Uterus (tissue), 4 donors: Measurements from ENCODE around the gene SLCO1B1. TPM values are rescaled to one million over a fixed set of nuclear protein-coding genes. Genes with fewer than 3 reads are reported as not detected.

Experiments used
- DNase-seq, 2 donors: peaks; one replicate each; pipeline ENCODE4 v3.0.0-alpha.2; 2019 to 2020
- H3K27ac ChIP-seq, 2 donors: fragments of 200-600 bp; sonication (generic); 1 replicate in 1 of 2; 2 replicates in 1 of 2; pipeline ENCODE4 v1.5.1; 2016 to 2018
- H3K27me3 ChIP-seq, 2 donors: fragments of 200-600 bp; sonication (generic); one replicate each; pipeline ENCODE4 v1.5.1; 2018 to 2019; ENCODE audit warnings: control low read depth in 1 of 2
- H3K36me3 ChIP-seq, 2 donors: fragments of 200-600 bp; sonication (generic); one replicate each; pipeline ENCODE4 v1.5.1; 2019; ENCODE audit warnings: control low read depth in 1 of 2
- H3K4me1 ChIP-seq, 2 donors: fragments of 200-600 bp; sonication (generic); one replicate each; pipeline ENCODE4 v1.5.1; 2018 to 2019; ENCODE audit warnings: control low read depth in 1 of 2
- H3K4me3 ChIP-seq, 2 donors: fragments of 200-600 bp; sonication (generic); 1 replicate in 1 of 2; 2 replicates in 1 of 2; pipeline ENCODE4 v1.5.1; 2018 to 2019; ENCODE audit warnings: mild to moderate bottlenecking in 1 of 2
- H3K9me3 ChIP-seq, 2 donors: fragments of 200-600 bp; sonication (generic); one replicate each; pipeline ENCODE4 v1.5.1; 2019; ENCODE audit warnings: control low read depth in 1 of 2
- POLR2A ChIP-seq, 2 donors: fragments of 450-650 bp; IDR thresholded peaks; one replicate each; pipeline ENCODE4 v1.6.1; 2016; ENCODE audit warnings: antibody characterized with exemption in 2 of 2, mild to moderate bottlenecking in 1 of 2, moderate library complexity in 1 of 2
- intact Hi-C: fragments of 100-400 bp; cut with DNase I; formaldehyde crosslinking; loops from one replicate; pipeline ENCODE4 v1.15.1; 2023; ENCODE audit warnings: low total_unique reads
- total RNA-seq, 4 donors: library from RNA; depleted of rRNA in 3 of 4; stranded (reverse); fragments of >200 nt in 3 of 4; gene quantifications; one replicate each; pipeline versions ENCODE4 v1.1.0 to v1.2.4, GENCODE V29; 2014 to 2023
- TF ChIP-seq, protein P1 (sequence below), 4 experiments: fragments of 200-600 bp in 2 of 4; fragments of 450-650 bp in 2 of 4; sonication (generic) in 2 of 4; IDR thresholded peaks; one replicate each; pipeline ENCODE4 v1.5.1; 2016 to 2019; ENCODE audit warnings: antibody characterized with exemption in 4 of 4, mild to moderate bottlenecking in 2 of 4, moderate library complexity in 1 of 4
- donor health status: DM: yes; HTN: yes; CAD: no.

The SLCO1B1 gene
- total RNA-seq, 4 donors from 2014 or later = 0.35 TPM; not detected in 3

DNA sequence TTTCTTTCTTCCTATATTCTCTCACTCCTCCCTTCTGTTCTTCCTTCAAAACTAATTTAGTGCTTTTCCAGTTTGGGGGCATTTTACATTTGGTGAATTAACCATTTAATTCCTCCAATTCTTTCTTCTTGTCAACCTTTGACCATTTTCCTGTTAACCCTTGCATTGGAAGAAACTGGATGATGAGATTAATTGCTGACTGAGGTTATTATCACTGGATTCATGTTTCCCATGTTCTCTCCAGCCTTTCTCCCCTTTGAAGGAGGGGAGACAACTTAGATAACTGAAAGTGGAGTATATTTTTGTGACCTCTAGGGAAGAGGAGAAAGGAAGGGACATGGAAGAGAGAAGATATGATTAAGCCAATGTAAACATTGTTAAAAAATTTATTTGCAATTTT, 133.2 kb downstream of the SLCO1B1 start:
- TF ChIP-seq, protein P1, sequence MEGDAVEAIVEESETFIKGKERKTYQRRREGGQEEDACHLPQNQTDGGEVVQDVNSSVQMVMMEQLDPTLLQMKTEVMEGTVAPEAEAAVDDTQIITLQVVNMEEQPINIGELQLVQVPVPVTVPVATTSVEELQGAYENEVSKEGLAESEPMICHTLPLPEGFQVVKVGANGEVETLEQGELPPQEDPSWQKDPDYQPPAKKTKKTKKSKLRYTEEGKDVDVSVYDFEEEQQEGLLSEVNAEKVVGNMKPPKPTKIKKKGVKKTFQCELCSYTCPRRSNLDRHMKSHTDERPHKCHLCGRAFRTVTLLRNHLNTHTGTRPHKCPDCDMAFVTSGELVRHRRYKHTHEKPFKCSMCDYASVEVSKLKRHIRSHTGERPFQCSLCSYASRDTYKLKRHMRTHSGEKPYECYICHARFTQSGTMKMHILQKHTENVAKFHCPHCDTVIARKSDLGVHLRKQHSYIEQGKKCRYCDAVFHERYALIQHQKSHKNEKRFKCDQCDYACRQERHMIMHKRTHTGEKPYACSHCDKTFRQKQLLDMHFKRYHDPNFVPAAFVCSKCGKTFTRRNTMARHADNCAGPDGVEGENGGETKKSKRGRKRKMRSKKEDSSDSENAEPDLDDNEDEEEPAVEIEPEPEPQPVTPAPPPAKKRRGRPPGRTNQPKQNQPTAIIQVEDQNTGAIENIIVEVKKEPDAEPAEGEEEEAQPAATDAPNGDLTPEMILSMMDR (IDR thresholded peaks at IDR 0.05) = no peak
- no peak for TF ChIP-seq POLR2A (IDR thresholded peaks at IDR 0.05)
- H3K27ac ChIP-seq = no peak overlapping the region
- no peaks in the 10 kb centered on the region for H3K4me1 ChIP-seq
- no peaks in the 10 kb centered on the region for H3K9me3 ChIP-seq
- H3K27me3 ChIP-seq = no peaks in the 10 kb centered on the region
- no peaks in the 10 kb centered on the region for H3K36me3 ChIP-seq
- no peak overlapping the region for H3K4me3 ChIP-seq
- no peak for DNase-seq
- intact Hi-C loops = no loop called here

DNA sequence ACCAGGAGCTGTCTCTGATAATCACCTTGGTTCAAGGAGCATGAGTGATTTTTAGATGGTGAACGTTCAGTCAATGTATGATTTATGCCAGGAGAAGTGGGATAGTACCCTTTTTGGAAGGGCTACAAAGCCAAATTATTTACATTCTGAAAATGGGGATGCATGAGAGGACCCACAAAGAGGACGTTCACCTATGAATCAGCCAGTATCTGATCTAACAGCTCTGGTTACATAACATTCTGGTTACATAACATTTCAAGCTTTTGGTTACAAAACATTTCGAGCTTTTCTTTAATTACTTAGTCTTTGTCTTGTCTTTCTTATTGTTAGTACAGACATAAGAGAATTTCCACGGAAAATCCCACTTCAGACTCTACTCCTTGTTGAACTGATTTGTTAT, 134.9 kb downstream of the SLCO1B1 start:
- Histone ChIP-seq H3K9me3 (no peaks in the 10 kb centered on the region), H3K27me3 (no peaks in the 10 kb centered on the region), H3K36me3 (no peaks in the 10 kb centered on the region), H3K4me1 (no peaks in the 10 kb centered on the region), H3K27ac (no peak overlapping the region), H3K4me3 (no peak overlapping the region)
- intact Hi-C loops = no loop called here
- TF ChIP-seq POLR2A (IDR thresholded peaks at IDR 0.05) = no peak
- TF ChIP-seq, protein P1 (IDR thresholded peaks at IDR 0.05) = no peak
- DNase-seq = no peak

DNA sequence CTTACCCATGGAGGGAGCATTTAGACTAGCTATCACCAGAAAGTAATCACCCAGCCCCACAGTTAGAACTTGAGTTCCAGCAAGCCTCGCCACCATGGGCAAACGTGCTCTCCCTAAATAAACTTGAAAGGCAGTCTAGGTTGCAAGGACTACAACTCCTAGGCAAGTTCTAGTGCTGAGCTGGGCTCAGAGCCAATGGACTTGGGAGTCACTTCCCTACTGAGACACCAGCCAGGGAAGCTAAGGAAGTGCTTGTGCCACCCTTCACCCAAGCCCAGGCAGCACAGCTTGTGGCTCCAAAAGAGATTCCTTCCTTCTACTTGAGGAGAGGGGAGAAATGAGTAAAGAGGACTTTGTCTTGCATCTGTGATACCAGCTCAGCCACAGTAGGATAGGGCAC, 145.8 kb downstream of the SLCO1B1 start:
- no peaks in the 10 kb centered on the region for H3K4me1 ChIP-seq
- H3K27me3 ChIP-seq = no peaks in the 10 kb centered on the region
- H3K27ac ChIP-seq = no peak overlapping the region
- H3K9me3 ChIP-seq = no peaks in the 10 kb centered on the region
- no peak overlapping the region for H3K4me3 ChIP-seq
- no peak for DNase-seq
- intact Hi-C loops = no loop called here
- TF ChIP-seq POLR2A (IDR thresholded peaks at IDR 0.05) = no peak
- TF ChIP-seq, protein P1 (IDR thresholded peaks at IDR 0.05) = no peak
- no peaks in the 10 kb centered on the region for H3K36me3 ChIP-seq

Other genes with a start within 250 kb of the SLCO1B1 start
- gene SLCO1A2, start 203.7 kb downstream of the SLCO1B1 start, total RNA-seq = not detected
- gene IAPP, start 241.7 kb downstream of the SLCO1B1 start, total RNA-seq = not detected